CD4-positive, CD25-positive, alpha-beta regulatory T cell (primary cell): ENCODE results near the gene THSD7B. TPM values are rescaled to one million over a fixed set of nuclear protein-coding genes. Genes with fewer than 3 reads are reported as not detected.

ENCODE experiments used
- ATAC-seq, 2 donors: fragments of 150-1000 bp; cut with Tn5 transposase; one replicate each; pipeline ENCODE4 v1.10.0; 2021; ENCODE audit warnings: low read depth in 2 of 2, moderate number of reproducible peaks in 2 of 2, moderate library complexity in 1 of 2
- DNase-seq, 3 donors: peaks; one replicate each; pipeline versions ENCODE4 v3.0.0 to v3.0.0-alpha.2; 2012 to 2022; ENCODE audit warnings: mixed read lengths in 1 of 3
- H3K27ac ChIP-seq: one replicate; pipeline ENCODE4 v1.7.0; 2013; ENCODE audit warnings: mild to moderate bottlenecking, low read length; ENCODE audit not compliant: insufficient read depth, poor library complexity, severe bottlenecking
- H3K27me3 ChIP-seq: one replicate; pipeline ENCODE4 v1.7.0; 2013; ENCODE audit warnings: low read length; ENCODE audit not compliant: control insufficient read depth, insufficient read depth
- H3K36me3 ChIP-seq: one replicate; pipeline ENCODE4 v1.7.0; 2013; ENCODE audit warnings: mild to moderate bottlenecking, low read length, moderate library complexity; ENCODE audit not compliant: control insufficient read depth, insufficient read depth
- H3K4me1 ChIP-seq: 2 replicates; pipeline ENCODE4 v1.7.0; 2013; ENCODE audit warnings: mild to moderate bottlenecking, low read length; ENCODE audit not compliant: insufficient read depth, control insufficient read depth, poor library complexity, severe bottlenecking
- H3K4me3 ChIP-seq: one replicate; pipeline ENCODE4 v1.7.0; 2013; ENCODE audit warnings: low read depth, mild to moderate bottlenecking, low read length, moderate library complexity
- H3K9me3 ChIP-seq, 2 experiments: 1 replicate in 1 of 2; 2 replicates in 1 of 2; pipeline ENCODE4 v1.7.0; 2013; ENCODE audit warnings: low read length in 2 of 2, mild to moderate bottlenecking in 1 of 2, moderate library complexity in 1 of 2; ENCODE audit not compliant: control insufficient read depth in 2 of 2
- H3K27ac Mint-ChIP-seq, 3 donors: one replicate each; pipeline ENCODE4 v1.8.0; 2020 to 2022; ENCODE audit warnings: mild to moderate bottlenecking in 3 of 3, mixed read lengths in 3 of 3, moderate library complexity in 2 of 3
- H3K27me3 Mint-ChIP-seq: one replicate; pipeline ENCODE4 v1.8.0; 2022; ENCODE audit warnings: mild to moderate bottlenecking, mixed read lengths
- H3K36me3 Mint-ChIP-seq: one replicate; pipeline ENCODE4 v1.8.0; 2020; ENCODE audit warnings: mixed read lengths
- H3K4me1 Mint-ChIP-seq, 4 donors: one replicate each; pipeline ENCODE4 v1.8.0; 2020 to 2022; ENCODE audit warnings: mixed read lengths in 4 of 4, mild to moderate bottlenecking in 1 of 4
- H3K4me3 Mint-ChIP-seq, 4 donors: one replicate each; pipeline ENCODE4 v1.8.0; 2020 to 2022; ENCODE audit warnings: mild to moderate bottlenecking in 4 of 4, mixed read lengths in 4 of 4, moderate library complexity in 3 of 4
- H3K9me3 Mint-ChIP-seq, 7 donors: one replicate each; pipeline ENCODE4 v1.8.0; 2020 to 2022; ENCODE audit warnings: mixed read lengths in 7 of 7, mild to moderate bottlenecking in 3 of 7, moderate library complexity in 2 of 7
- polyA plus RNA-seq, 4 donors: library from polyadenylated mRNA; unstranded; fragments of 300-500 nt; fragmentation: Illumina TruSeq; gene quantifications; one replicate each; pipeline ENCODE4 v1.2.3, GENCODE V29; 2021
- total RNA-seq: library from RNA; stranded (reverse); gene quantifications from one replicate; pipeline ENCODE4 v1.2.3, GENCODE V29; 2022

The THSD7B gene
- total and polyA plus RNA-seq, 5 donors from 2014 or later = not detected

GRCh38 chr2:137670111-137670510 is 904.8 kb downstream of the THSD7B start:
- Mint-ChIP-seq H3K9me3 (peaks cover 0 to 11% (median 0%) of the 10 kb centered on the region in 7 donors), H3K36me3 (no peaks in the 10 kb centered on the region), H3K4me3 (no peak overlapping the region), H3K27ac (no peak overlapping the region), H3K4me1 (no peaks in the 10 kb centered on the region), H3K27me3 (peaks cover 4% of the 10 kb centered on the region)
- Histone ChIP-seq H3K27ac (no peak overlapping the region), H3K27me3 (no peaks in the 10 kb centered on the region), H3K36me3 (no peaks in the 10 kb centered on the region), H3K9me3 (no peaks in the 10 kb centered on the region), H3K4me1 (no peaks in the 10 kb centered on the region), H3K4me3 (no peak overlapping the region)
- DNase-seq (no peak), ATAC-seq (no peak)

DNA sequence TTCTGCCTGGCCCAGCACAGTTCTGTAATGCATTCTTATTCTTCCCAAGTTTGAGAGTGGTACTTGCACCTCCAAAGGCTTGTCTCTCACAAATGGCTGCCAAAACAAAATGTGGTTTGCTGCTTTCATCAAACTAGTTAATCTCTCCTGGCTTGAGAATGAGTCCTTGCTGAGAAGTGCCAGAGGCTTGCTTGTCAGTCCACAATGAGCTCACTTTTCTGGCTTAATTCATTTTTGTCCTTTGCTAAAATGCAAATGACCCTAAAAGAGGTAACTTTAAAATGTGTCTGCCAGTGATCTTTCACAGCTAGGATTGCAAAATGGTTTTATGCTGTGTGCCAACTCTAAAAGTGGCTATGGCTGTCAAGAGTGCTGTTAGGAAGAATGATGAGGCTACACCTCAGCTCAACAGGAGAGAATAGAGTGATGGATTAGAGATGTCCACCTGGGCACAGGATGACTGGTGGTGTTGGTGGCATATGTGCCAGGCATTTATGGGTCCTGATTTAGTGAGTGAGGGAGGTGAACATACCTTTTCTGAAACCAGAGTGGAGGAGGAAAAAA is 907.7 kb downstream of the THSD7B start:
- H3K36me3 ChIP-seq = no peaks in the 10 kb centered on the region
- Mint-ChIP-seq H3K4me1 (no peaks in the 10 kb centered on the region), H3K9me3 (peaks cover 0 to 15% (median 0%) of the 10 kb centered on the region in 7 donors), H3K27ac (no peak overlapping the region), H3K36me3 (no peaks in the 10 kb centered on the region), H3K27me3 (no peaks in the 10 kb centered on the region), H3K4me3 (no peak overlapping the region)
- no peak for DNase-seq
- no peaks in the 10 kb centered on the region for H3K4me1 ChIP-seq
- no peak for ATAC-seq
- no peaks in the 10 kb centered on the region for H3K27me3 ChIP-seq
- H3K9me3 ChIP-seq = no peaks in the 10 kb centered on the region
- H3K4me3 ChIP-seq = no peak overlapping the region
- H3K27ac ChIP-seq = no peak overlapping the region

- Histone ChIP-seq H3K9me3 (no peaks in the 10 kb centered on the region), H3K36me3 (no peaks in the 10 kb centered on the region), H3K27ac (no peak overlapping the region), H3K4me1 (no peaks in the 10 kb centered on the region), H3K27me3 (no peaks in the 10 kb centered on the region), H3K4me3 (no peak overlapping the region)
- no peaks in the 10 kb centered on the region for H3K27me3 Mint-ChIP-seq
- no peak overlapping the region for H3K27ac Mint-ChIP-seq
- no peak overlapping the region for H3K4me3 Mint-ChIP-seq
- no peaks in the 10 kb centered on the region for H3K36me3 Mint-ChIP-seq
- DNase-seq (no peak), ATAC-seq (no peak)
- H3K9me3 Mint-ChIP-seq = peaks cover 0 to 15% (median 0%) of the 10 kb centered on the region in 7 donors
- H3K4me1 Mint-ChIP-seq = no peaks in the 10 kb centered on the region
Observed at GRCh38 chr2:137674991-137675390, 909.6 kb downstream of the THSD7B start.

- Mint-ChIP-seq H3K27me3 (no peaks in the 10 kb centered on the region), H3K4me1 (no peaks in the 10 kb centered on the region), H3K36me3 (no peaks in the 10 kb centered on the region), H3K27ac (no peak overlapping the region), H3K9me3 (peaks cover 0 to 15% (median 0%) of the 10 kb centered on the region in 7 donors), H3K4me3 (no peak overlapping the region)
- Histone ChIP-seq H3K27me3 (no peaks in the 10 kb centered on the region), H3K36me3 (no peaks in the 10 kb centered on the region), H3K4me3 (no peak overlapping the region), H3K4me1 (no peaks in the 10 kb centered on the region), H3K27ac (no peak overlapping the region), H3K9me3 (no peaks in the 10 kb centered on the region)
- ATAC-seq = no peak
- no peak for DNase-seq
Observed at GRCh38 chr2:137675584-137676327, 910.4 kb downstream of the THSD7B start.

GRCh38 chr2:137676346-137676745 is 911.0 kb downstream of the THSD7B start:
- H3K36me3 Mint-ChIP-seq = no peaks in the 10 kb centered on the region
- Histone ChIP-seq H3K27ac (no peak overlapping the region), H3K9me3 (no peaks in the 10 kb centered on the region), H3K4me1 (no peaks in the 10 kb centered on the region), H3K36me3 (no peaks in the 10 kb centered on the region), H3K27me3 (no peaks in the 10 kb centered on the region), H3K4me3 (no peak overlapping the region)
- H3K9me3 Mint-ChIP-seq = peaks cover 0 to 9% (median 0%) of the 10 kb centered on the region in 7 donors
- H3K4me3 Mint-ChIP-seq = no peak overlapping the region
- DNase-seq (no peak), ATAC-seq (no peak)
- no peak overlapping the region for H3K27ac Mint-ChIP-seq
- H3K4me1 Mint-ChIP-seq = no peaks in the 10 kb centered on the region
- H3K27me3 Mint-ChIP-seq = no peaks in the 10 kb centered on the region

GRCh38 chr2:137677466-137677865 is 912.1 kb downstream of the THSD7B start:
- Mint-ChIP-seq H3K9me3 (peaks cover 0 to 8% (median 0%) of the 10 kb centered on the region in 7 donors), H3K4me3 (no peak overlapping the region), H3K27ac (no peak overlapping the region), H3K4me1 (no peaks in the 10 kb centered on the region), H3K27me3 (no peaks in the 10 kb centered on the region), H3K36me3 (no peaks in the 10 kb centered on the region)
- Histone ChIP-seq H3K36me3 (no peaks in the 10 kb centered on the region), H3K4me1 (no peaks in the 10 kb centered on the region), H3K27ac (no peak overlapping the region), H3K4me3 (no peak overlapping the region), H3K27me3 (no peaks in the 10 kb centered on the region), H3K9me3 (no peaks in the 10 kb centered on the region)
- ATAC-seq (no peak), DNase-seq (no peak)

DNA sequence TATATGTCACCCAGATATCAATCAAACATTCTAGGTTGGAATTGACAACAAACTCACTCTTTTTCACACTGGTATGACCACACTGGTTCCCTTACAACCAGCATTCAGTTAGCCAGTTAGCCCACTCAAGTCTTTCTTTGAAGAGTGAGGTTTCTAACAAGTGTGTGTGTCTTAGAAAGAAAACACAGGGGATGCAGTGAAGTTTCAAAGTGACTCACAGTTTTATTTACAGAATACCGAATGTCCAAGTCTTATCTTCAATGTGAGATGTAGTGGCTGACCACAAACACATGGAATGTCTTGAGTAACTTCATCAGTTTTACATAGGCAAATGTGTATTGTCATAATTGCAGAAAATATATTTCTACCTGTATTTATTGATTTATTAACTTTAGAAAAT is 924.2 kb downstream of the THSD7B start:
- Histone ChIP-seq H3K27me3 (no peaks in the 10 kb centered on the region), H3K27ac (no peak overlapping the region), H3K4me3 (no peak overlapping the region), H3K4me1 (no peaks in the 10 kb centered on the region), H3K36me3 (no peaks in the 10 kb centered on the region), H3K9me3 (no peaks in the 10 kb centered on the region)
- no peak overlapping the region for H3K27ac Mint-ChIP-seq
- H3K4me1 Mint-ChIP-seq = no peaks in the 10 kb centered on the region
- H3K27me3 Mint-ChIP-seq = no peaks in the 10 kb centered on the region
- no peak for DNase-seq
- no peak for ATAC-seq
- H3K36me3 Mint-ChIP-seq = no peaks in the 10 kb centered on the region
- H3K4me3 Mint-ChIP-seq = no peak overlapping the region
- peaks cover 0 to 1% (median 0%) of the 10 kb centered on the region in 7 donors for H3K9me3 Mint-ChIP-seq

DNA sequence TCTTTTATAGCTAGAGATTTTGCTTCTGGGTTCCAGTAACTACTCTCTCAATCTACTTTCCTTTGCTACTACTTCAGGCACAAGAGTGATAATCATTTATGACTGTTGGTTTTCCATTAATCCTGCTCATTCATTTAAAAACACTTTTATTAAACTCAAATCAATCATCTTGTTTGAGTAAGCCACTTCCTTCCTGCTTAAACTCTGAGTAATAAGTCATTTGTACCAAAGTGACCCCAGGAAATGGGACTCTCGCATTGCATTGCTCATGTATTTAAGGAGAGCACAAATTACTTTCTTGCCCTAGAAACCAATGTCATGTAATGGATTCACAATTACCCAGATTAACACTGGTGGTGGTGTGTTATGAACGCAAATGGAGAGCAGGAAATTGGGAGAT is 928.2 kb downstream of the THSD7B start:
- Histone ChIP-seq H3K36me3 (no peaks in the 10 kb centered on the region), H3K27ac (no peak overlapping the region), H3K9me3 (no peaks in the 10 kb centered on the region), H3K4me3 (no peak overlapping the region), H3K4me1 (no peaks in the 10 kb centered on the region), H3K27me3 (no peaks in the 10 kb centered on the region)
- Mint-ChIP-seq H3K4me3 (no peak overlapping the region), H3K27ac (no peak overlapping the region), H3K4me1 (no peaks in the 10 kb centered on the region), H3K27me3 (no peaks in the 10 kb centered on the region), H3K36me3 (no peaks in the 10 kb centered on the region), H3K9me3 (no peaks in the 10 kb centered on the region)
- DNase-seq (no peak), ATAC-seq (no peak)
